Measurements from ENCODE around the gene TNIK.
A peak's percentile ranks its signal among the peaks of the same experiment; 100 is the strongest.
"Not testable (repeated sequence)": the region's sequence is repeated elsewhere in the genome, so short reads cannot be mapped to it uniquely, and the experiment has no call there.

Gene TNIK

GRCh38 chr3:171383206-171384018 lies 76.8 kb downstream of the TNIK start:
- H3K9me3 Mint-ChIP-seq = no peaks in the 10 kb centered on the region
- H3K4me1 Mint-ChIP-seq = peaks cover 62% of the 10 kb centered on the region
- H3K36me3 Mint-ChIP-seq (ENCODE audit: insufficient read depth) = peaks cover 5% of the 10 kb centered on the region
- DNase-seq (ENCODE audit: low spot score in 2 of 2) (no peak), ATAC-seq (replicated peaks; ENCODE audit: extremely low read depth, poor library complexity, severe bottlenecking) (no peak)
- no peak overlapping the region for H3K27ac Mint-ChIP-seq (ENCODE audit: low read depth)
- H3K4me3 Mint-ChIP-seq = no peak overlapping the region
- H3K27me3 Mint-ChIP-seq = no peaks in the 10 kb centered on the region

DNA sequence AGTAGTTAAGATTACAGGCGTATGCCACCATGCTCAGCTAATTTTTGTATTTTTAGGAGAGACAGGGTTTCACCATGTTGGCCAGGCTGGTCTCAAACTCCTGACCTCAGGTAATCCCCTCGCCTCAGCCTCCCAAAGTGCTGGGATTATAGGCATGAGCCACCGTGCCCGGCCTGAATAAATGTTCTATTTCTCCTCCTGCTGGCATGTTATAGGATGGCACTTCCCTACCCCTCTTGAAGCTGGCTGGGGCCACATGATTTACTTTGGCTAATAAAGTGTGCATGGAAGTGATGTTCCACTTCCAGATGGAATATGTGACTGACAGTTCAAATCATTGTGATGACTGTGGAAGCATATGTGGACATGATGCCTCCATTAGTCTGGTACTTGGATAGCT lies 77.9 kb downstream of the TNIK start:
- not testable (repeated sequence) for H3K9me3 Mint-ChIP-seq; ATAC-seq (replicated peaks; ENCODE audit: extremely low read depth, poor library complexity, severe bottlenecking); H3K36me3 Mint-ChIP-seq (ENCODE audit: insufficient read depth); H3K27ac Mint-ChIP-seq (ENCODE audit: low read depth); H3K4me3 Mint-ChIP-seq; H3K27me3 Mint-ChIP-seq; DNase-seq (ENCODE audit: low spot score in 2 of 2)
- H3K4me1 Mint-ChIP-seq = peaks cover 61% of the 10 kb centered on the region

- H3K9me3 Mint-ChIP-seq = no peaks in the 10 kb centered on the region
- no peak overlapping the region for H3K27ac Mint-ChIP-seq (ENCODE audit: low read depth)
- H3K27me3 Mint-ChIP-seq = no peaks in the 10 kb centered on the region
- ATAC-seq (replicated peaks; ENCODE audit: extremely low read depth, poor library complexity, severe bottlenecking) (no peak), DNase-seq (ENCODE audit: low spot score in 2 of 2) (no peak)
- H3K4me1 Mint-ChIP-seq = peaks cover 64% of the 10 kb centered on the region
- H3K36me3 Mint-ChIP-seq (ENCODE audit: insufficient read depth) = peaks cover 5% of the 10 kb centered on the region
- H3K4me3 Mint-ChIP-seq = no peak overlapping the region
These were observed 79.3 kb downstream of the TNIK start for GRCh38 chr3:171380711-171381425.

DNA sequence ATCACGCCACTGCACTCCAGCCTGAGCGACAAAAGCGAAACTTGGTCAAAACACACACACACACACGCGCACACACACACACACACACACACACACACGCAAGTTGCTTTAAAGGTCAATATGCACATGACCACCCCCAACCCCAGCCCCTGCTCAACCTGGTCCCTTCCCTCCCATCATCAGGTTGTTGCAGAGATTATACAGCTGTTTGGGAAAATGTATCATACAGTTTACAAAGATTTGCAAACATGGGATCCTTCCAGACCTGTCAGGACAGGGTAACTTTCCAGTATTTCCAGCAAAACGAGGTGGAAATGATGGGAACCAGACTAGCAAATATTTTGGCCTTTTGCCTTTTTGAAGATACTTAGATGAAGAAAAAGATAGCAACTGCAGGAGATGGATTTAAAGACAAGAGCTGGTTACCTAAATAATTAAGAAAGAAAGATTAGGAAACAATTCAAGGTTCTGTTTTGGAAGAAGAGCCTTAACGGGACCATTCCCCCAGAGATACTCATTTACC lies 80.2 kb downstream of the TNIK start:
- H3K4me1 Mint-ChIP-seq = peaks cover 59% of the 10 kb centered on the region
- H3K4me3 Mint-ChIP-seq = no peak overlapping the region

DNA sequence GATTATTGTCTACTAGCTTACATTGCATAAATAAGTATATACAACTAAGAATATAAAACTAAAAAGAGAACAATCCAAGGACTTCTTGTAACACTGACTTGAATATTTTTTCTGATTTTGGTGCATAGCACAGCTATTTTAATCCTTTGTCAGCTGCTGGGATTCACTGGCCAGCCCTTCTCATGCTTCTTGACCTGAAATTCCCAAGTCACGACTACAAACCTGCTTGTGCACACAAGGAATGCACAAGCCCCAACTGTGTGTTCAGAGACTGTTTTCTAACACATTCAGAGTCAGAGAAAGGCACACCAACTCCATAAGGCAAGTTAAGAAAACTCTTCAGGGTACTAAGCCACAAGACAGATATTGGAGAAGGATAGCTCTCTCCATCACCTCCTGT lies 80.9 kb downstream of the TNIK start:
- no peak for ATAC-seq (replicated peaks; ENCODE audit: extremely low read depth, poor library complexity, severe bottlenecking)
- no peaks in the 10 kb centered on the region for H3K27me3 Mint-ChIP-seq
- H3K27ac Mint-ChIP-seq (ENCODE audit: low read depth) = no peak overlapping the region
- H3K36me3 Mint-ChIP-seq (ENCODE audit: insufficient read depth) = peaks cover 1% of the 10 kb centered on the region
- no peak for DNase-seq (ENCODE audit: low spot score in 2 of 2)
- H3K9me3 Mint-ChIP-seq = no peaks in the 10 kb centered on the region
- H3K4me3 Mint-ChIP-seq = no peak overlapping the region
- peaks cover 52% of the 10 kb centered on the region for H3K4me1 Mint-ChIP-seq

More for the DNA sequence above, 80.2 kb downstream of the TNIK start:
- H3K36me3 Mint-ChIP-seq (ENCODE audit: insufficient read depth) = peaks cover 5% of the 10 kb centered on the region
- H3K27me3 Mint-ChIP-seq = no peaks in the 10 kb centered on the region
- no peaks in the 10 kb centered on the region for H3K9me3 Mint-ChIP-seq
- ATAC-seq (replicated peaks; ENCODE audit: extremely low read depth, poor library complexity, severe bottlenecking) (no peak), DNase-seq (ENCODE audit: low spot score in 2 of 2) (no peak)
- H3K27ac Mint-ChIP-seq (ENCODE audit: low read depth) = no peak overlapping the region

- Mint-ChIP-seq H3K9me3 (no peaks in the 10 kb centered on the region), H3K36me3 (ENCODE audit: insufficient read depth) (no peaks in the 10 kb centered on the region), H3K27me3 (no peaks in the 10 kb centered on the region), H3K4me1 (peaks cover 45% of the 10 kb centered on the region), H3K4me3 (no peak overlapping the region), H3K27ac (ENCODE audit: low read depth) (no peak overlapping the region)
- DNase-seq (ENCODE audit: low spot score in 2 of 2) (no peak), ATAC-seq (replicated peaks; ENCODE audit: extremely low read depth, poor library complexity, severe bottlenecking) (no peak)
These were observed 81.6 kb downstream of the TNIK start for GRCh38 chr3:171378586-171378985.

- Mint-ChIP-seq H3K27ac (ENCODE audit: low read depth) (no peak overlapping the region), H3K4me1 (peaks cover 43% of the 10 kb centered on the region), H3K36me3 (ENCODE audit: insufficient read depth) (no peaks in the 10 kb centered on the region), H3K4me3 (no peak overlapping the region), H3K27me3 (no peaks in the 10 kb centered on the region), H3K9me3 (no peaks in the 10 kb centered on the region)
- DNase-seq (ENCODE audit: low spot score in 2 of 2) (no peak), ATAC-seq (replicated peaks; ENCODE audit: extremely low read depth, poor library complexity, severe bottlenecking) (no peak)
These were observed 82.3 kb downstream of the TNIK start for GRCh38 chr3:171377859-171378258.

GRCh38 chr3:171376596-171376947 lies 83.6 kb downstream of the TNIK start:
- DNase-seq (ENCODE audit: low spot score in 2 of 2) = no peak
- Mint-ChIP-seq H3K27me3 (no peaks in the 10 kb centered on the region), H3K36me3 (ENCODE audit: insufficient read depth) (no peaks in the 10 kb centered on the region), H3K4me1 (peaks cover 43% of the 10 kb centered on the region), H3K9me3 (no peaks in the 10 kb centered on the region), H3K27ac (ENCODE audit: low read depth) (peak overlapping the region; percentile 54), H3K4me3 (no peak overlapping the region)
- ATAC-seq (replicated peaks; ENCODE audit: extremely low read depth, poor library complexity, severe bottlenecking) = no peak

DNA sequence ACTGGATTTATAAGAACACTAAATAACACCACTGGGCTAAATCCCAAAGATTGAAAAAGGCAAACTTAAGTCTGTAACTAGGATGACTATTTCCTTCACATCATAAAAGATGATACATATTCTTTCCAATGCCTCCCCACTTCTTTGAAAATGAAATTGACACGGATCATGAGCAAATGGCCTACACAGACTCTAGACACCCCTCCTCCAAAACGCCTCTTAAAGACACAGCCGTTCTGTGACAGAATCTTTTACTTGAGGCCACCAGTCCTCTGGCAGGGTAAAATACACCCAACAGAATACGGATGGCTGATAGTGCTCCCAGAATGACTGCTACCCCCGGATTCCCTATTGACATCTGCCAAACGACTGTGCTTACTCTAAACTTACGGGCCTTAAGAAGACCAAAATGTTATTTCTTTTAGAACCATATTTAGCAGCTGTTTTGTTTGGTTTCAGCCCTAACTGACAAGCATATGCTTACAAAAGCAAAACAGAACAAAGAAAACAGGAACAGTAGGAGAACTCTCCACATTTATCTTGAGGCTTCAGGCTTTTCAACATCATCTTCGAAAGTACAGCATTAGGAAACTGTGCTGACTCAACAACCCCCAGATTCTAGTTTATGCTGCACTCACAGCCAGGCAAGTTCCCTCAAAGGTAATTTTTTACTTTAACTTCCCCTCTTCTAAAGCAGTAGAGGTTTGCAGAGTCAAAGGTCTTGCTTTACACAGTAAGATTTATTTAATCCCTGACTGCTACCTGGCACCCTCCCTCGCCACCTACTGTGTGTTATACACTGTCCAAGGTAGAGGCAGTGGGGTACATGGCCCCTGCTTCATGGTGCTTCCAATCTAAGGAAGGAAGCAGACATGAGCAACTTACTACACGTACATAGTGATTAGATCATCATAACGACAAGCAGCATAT lies 84.3 kb downstream of the TNIK start:
- H3K36me3 Mint-ChIP-seq (ENCODE audit: insufficient read depth) = no peaks in the 10 kb centered on the region
- ATAC-seq (replicated peaks; ENCODE audit: extremely low read depth, poor library complexity, severe bottlenecking) = no peak
- DNase-seq (ENCODE audit: low spot score in 2 of 2) = no peak

DNA sequence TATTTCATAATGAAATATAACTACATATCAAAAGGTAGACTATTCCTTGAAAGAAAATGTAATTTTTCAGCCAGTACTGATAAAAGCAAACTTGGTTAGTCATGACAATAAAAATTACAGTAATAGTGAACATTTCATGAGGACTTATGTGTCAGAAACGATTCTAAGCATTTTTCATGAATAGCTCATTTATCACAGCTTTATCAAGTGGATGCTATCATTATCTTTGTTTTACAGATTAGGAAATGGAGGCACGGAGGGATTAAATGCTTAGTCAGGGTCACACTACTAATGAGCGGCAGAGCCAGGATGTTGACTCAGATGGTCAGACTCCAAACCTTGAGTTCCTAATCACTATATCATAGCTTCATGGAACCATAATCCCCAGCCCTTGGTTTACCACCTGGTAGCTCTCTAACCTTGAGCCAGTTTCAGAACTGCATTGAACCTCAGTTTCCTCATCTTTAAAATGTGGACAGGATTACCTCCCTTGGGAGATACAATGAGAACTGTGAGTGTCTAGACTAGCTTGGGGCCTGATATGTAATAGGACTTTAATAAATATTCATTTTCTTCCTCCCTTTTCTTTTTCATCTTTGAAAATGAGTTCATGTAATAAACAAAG lies 85.4 kb downstream of the TNIK start:
- Mint-ChIP-seq H3K9me3 (no peaks in the 10 kb centered on the region), H3K4me1 (peaks cover 42% of the 10 kb centered on the region), H3K4me3 (no peak overlapping the region), H3K27me3 (no peaks in the 10 kb centered on the region), H3K36me3 (ENCODE audit: insufficient read depth) (no peaks in the 10 kb centered on the region), H3K27ac (ENCODE audit: low read depth) (no peak overlapping the region)
- no peak for DNase-seq (ENCODE audit: low spot score in 2 of 2)
- no peak for ATAC-seq (replicated peaks; ENCODE audit: extremely low read depth, poor library complexity, severe bottlenecking)

More for the DNA sequence above, 84.3 kb downstream of the TNIK start:
- Mint-ChIP-seq H3K4me1 (peaks cover 44% of the 10 kb centered on the region), H3K27me3 (no peaks in the 10 kb centered on the region), H3K9me3 (no peaks in the 10 kb centered on the region), H3K27ac (ENCODE audit: low read depth) (peak overlapping the region; percentile 54), H3K4me3 (no peak overlapping the region)

DNA sequence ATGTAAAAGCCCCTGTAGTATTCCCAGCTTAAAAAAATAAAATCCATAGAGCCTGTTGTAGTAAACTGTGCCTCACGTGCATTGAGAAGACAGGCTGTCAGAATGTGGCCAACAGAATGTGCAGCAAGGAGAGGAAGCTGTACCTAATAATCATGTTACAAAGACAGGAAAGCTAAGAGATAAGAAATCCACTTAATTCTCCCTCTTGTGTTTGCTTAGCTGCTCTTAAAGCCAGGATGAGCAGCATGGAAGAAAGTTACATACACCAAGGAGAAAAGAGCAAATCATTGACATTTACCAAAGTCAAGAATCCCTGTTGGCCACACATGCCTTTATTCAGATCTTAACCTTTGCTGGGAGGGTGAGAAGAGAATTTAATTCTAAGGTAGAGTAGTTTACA lies 85.9 kb downstream of the TNIK start:
- ATAC-seq (replicated peaks; ENCODE audit: extremely low read depth, poor library complexity, severe bottlenecking) = no peak
- H3K36me3 Mint-ChIP-seq (ENCODE audit: insufficient read depth) = peaks cover 2% of the 10 kb centered on the region
- H3K27me3 Mint-ChIP-seq = no peaks in the 10 kb centered on the region
- H3K4me3 Mint-ChIP-seq = no peak overlapping the region
- H3K4me1 Mint-ChIP-seq = peaks cover 37% of the 10 kb centered on the region
- no peak overlapping the region for H3K27ac Mint-ChIP-seq (ENCODE audit: low read depth)
- H3K9me3 Mint-ChIP-seq = no peaks in the 10 kb centered on the region
- DNase-seq (ENCODE audit: low spot score in 2 of 2) = no peak

DNA sequence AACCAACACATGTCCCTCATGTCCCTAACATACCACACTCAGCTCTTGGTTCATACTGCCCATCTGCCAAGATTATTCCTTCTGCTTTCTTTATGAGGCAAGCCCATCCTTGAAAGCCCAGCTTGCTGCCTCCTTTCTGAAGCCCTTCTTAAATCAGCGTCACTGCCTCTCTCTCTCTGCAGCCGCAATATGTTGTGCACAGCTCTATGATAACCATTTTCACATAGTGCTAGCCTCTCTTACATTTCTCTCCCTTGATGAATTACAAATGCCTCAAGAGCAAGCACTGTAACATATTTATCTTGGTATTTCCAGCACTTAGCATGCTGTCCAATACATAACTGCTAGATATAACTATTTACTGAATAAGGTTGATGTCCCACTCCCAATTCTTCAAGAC lies 86.5 kb downstream of the TNIK start:
- no peaks in the 10 kb centered on the region for H3K9me3 Mint-ChIP-seq
- DNase-seq (ENCODE audit: low spot score in 2 of 2) = no peak
- H3K27ac Mint-ChIP-seq (ENCODE audit: low read depth) = no peak overlapping the region
- H3K4me3 Mint-ChIP-seq = no peak overlapping the region
- H3K27me3 Mint-ChIP-seq = no peaks in the 10 kb centered on the region
- H3K4me1 Mint-ChIP-seq = peaks cover 33% of the 10 kb centered on the region
- peaks cover 3% of the 10 kb centered on the region for H3K36me3 Mint-ChIP-seq (ENCODE audit: insufficient read depth)
- no peak for ATAC-seq (replicated peaks; ENCODE audit: extremely low read depth, poor library complexity, severe bottlenecking)

Measured in central memory CD8-positive, alpha-beta T cell (primary cell).